ENCODE measurements around the gene NCKAP5L.
"Not testable (repeated sequence)": the region's sequence is repeated elsewhere in the genome, so short reads cannot be mapped to it uniquely, and the experiment has no call there.

NCKAP5L gene

DNA sequence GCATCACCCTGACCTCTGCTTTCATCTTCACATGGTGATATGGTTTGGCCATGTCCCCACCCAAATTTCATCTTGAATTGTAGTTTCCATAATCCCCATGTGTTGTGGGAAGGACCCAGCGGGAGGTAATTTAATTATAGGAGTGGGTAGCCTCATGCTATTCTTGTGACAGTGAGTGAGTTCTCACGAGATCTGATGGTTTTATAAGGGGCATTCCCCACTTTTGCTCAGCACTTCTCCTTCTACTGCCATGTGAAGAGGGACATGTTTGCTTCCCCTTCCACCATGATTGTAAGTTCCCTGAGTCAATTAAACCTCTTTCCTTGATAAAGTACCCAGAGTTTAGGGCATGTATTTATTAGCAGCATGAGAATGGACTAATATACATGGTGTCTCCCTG, 48.6 kb downstream of the NCKAP5L start:
- DNase-seq (ENCODE audit: low spot score), result no peak

- peak; percentile 73 for DNase-seq (ENCODE audit: low spot score)
Observed at GRCh38 chr12:49777800-49778748, 50.1 kb downstream of the NCKAP5L start.

DNA sequence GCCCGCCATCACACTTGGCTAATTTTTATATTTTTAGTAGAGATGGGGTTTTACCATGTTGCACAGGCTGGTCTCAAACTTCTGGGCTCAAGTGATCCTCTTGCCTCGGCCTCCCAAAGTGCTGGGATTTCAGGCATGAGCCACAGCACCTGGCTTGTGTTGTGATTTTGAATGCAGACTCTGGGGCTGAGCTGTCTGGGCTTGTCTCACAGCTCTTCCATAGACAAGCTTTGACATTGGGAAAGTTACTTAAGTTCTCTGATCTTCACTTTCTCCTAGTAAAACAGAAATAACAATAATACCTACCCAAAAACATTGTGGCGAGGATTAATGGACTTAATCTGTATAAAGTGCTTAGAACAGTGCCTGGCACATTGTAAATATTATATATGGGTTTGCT, 50.9 kb downstream of the NCKAP5L start:
- DNase-seq (ENCODE audit: low spot score), result no peak

DNA sequence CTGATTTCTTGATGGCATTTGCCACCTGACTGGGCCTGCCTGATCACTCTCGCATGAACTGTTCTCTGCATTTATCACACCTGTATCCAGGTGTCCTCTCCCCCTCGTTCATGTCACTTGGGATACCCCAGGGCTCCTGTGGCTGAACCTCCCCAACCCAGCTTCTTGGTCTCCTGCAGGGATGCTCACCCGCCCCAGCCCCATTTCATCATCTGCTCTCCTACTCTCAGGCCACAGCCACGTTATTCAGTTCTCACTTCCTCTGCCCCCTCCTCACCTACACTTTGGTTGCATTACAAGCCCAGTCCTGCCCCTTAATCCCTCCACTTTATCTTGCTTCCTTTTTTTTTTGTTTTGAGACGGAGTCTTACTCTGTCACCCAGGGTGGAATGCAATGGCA, 51.4 kb downstream of the NCKAP5L start:
- DNase-seq (ENCODE audit: low spot score), result no peak

- DNase-seq (ENCODE audit: low spot score), result peak; percentile 91
Observed at GRCh38 chr12:49776413-49776812, 51.8 kb downstream of the NCKAP5L start.

DNA sequence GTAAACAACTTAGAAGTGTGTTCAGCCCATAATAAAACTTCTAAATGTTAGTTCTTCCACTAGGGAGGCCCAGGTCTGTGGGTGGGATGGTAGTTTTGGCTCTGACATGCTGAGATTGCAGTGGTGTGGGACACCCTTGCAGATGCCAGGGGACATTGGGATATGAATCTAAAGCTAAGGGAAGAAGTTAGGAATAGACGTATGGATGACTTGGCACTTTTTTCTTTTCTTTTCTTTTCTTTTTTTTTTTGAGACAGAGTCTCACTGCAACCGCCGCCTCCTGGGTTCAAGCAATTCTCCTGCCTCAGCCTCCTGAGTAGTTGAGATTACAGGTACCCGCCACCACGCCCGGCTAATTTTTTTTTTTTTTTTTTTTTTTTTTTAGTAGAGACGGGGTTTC, 55.1 kb downstream of the NCKAP5L start:
- DNase-seq (ENCODE audit: low spot score), result not testable (repeated sequence)

DNA sequence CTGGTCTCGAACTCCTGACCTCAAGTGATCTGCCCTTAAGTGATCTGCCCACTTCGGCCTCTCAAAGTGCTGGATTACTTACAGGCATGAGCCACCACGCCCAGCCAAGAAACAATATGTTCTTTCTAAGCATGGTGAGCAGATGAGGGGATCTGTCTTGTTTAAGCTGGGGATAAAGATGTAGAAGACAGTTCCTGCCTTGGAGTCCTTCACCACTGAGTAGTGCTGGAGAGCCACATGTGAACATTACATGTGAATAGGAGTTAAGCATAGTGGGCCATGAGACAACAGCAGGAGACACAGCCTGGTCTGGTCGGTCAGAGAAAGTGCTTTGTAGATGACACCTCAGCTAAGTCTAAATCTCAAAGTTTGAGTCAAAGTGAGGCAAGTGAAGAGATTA, 60.9 kb downstream of the NCKAP5L start:
- no peak for DNase-seq (ENCODE audit: low spot score)

GRCh38 chr12:49766115-49766455, 62.1 kb downstream of the NCKAP5L start:
- DNase-seq (ENCODE audit: low spot score), result no peak

GRCh38 chr12:49764126-49764525, 64.1 kb downstream of the NCKAP5L start:
- DNase-seq (ENCODE audit: low spot score), result no peak

DNA sequence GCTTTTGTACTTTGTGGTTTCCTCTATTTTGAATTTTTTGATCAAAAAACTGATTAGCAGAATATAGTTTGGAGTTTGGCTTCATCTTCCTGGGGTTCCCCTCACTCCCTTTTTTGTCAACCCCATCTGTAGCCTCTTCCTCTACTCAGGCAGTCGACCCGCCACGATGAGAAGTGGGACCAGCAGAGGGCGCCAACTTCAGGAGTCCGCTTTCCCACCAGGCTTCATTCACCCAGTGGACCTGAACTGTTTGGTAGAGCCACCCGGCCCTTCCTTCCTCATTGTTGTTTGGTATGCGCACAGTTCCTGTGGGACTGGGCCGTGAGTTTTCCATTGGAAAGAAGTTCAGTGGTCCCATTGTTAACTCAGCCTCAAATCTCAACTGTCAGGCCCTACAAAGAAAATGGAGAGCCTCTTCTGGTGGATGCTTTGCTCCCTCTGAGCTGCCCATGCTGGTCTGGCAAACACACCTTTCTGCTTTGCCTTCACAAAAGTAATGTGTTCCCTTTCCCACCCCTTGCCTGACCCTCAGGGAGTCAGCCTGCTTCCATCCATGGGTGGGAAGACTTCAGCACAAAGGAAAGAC, 65.1 kb downstream of the NCKAP5L start:
- peak; percentile 76 for DNase-seq (ENCODE audit: low spot score)

- no peak for DNase-seq (ENCODE audit: low spot score)
Observed at GRCh38 chr12:49762468-49762847, 65.8 kb downstream of the NCKAP5L start.

DNA sequence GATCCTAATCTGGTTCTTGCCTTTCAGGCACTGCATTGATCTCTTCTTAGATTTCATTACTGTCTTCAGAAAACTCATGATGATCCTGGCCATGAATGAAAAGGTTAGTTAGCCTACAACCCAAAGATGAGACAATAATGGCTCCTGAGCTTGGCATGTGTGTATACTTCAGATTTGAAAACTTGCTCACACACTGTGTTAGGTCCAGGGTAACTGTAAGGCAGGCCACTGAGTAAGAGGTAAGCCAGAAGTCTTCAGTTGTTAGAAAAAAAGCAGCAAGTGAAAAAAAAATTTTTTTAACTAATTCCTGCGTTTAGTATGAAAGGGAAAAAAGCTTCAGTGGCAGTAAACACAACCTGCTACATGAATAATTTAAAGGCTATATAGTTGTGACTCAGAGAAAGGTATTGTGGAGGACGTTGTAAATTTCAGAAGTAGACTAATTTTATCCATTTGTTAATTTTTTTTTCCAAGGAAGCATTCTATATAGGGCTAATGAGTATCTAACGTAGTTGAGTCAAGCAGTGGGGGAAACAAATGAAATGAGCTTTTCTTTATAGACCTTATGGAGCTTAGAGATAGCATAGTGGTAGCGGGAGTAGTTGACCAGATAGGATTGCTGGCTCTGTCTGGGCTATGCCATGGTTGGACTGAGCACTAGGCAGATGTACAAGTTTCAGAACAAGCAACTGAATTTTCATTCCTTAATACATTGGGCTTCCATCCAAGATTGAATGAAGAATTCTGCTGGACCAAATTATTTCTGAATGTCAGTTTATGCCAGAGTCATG, 66.3 kb downstream of the NCKAP5L start:
- DNase-seq (ENCODE audit: low spot score), result no peak

DNA sequence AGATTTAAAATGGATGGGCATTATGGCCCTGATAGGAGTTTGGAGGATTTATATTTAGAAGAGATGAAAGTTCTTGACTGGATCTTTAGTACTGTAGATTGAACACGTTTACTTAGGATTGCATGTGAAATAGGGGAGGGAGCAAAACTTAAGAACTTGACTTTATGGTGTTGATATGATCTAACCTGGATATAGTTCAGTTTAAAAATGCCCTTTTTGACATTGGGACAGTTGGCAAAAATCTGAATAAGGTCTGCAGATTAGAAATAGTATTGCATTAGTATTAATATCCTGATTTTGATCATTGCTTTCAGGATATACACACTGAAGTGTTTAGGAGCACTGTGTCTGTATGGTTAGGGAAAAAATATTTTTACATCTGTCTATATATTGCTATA, 77.2 kb downstream of the NCKAP5L start:
- no peak for DNase-seq (ENCODE audit: low spot score)

DNA sequence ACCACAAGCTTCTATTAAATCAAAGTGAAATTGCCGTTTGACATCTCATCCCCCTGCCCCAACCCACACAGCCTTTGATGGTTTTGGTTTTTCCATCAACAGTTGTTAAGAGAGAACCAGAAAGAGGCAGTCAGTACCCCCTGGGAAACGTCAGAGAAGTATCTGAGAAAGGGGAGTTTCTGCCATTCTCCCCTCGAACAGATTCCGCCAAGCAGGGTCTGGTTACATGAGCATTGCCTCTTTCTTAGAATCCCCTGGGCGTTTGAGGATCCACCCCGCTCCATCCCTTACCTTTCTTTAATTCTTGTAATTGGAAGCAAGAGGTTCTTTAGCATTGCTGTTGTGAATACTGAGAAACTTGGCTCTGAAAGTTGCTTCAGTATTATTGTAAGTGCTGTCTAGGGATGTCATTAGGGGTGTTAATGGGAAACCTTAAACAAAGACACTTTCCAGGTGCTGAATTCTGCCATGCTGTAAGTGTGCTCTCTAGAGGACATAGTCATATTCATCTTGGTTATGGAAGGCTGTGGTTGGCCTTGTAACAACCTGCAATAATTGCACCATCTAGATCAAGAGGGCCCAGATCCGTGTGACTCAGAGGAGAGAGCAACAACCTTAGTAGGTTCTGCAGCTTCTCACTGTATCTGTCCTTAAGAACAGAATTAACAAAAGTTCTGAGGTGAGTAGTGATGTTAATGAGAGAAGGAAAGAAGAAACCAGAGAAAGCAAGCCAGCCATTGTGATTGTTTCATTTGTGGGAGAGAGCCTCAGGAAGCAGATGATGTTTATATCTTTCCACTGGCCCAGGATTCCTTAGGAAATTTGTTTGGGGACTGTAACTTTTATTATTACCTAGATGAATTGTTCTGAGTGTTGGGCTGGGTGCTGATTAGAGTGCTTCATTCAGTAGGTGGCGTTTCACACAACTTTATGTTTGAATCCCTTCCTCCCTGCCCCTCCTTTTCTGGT, 77.9 kb downstream of the NCKAP5L start:
- DNase-seq (ENCODE audit: low spot score), result peak; percentile 38

DNA sequence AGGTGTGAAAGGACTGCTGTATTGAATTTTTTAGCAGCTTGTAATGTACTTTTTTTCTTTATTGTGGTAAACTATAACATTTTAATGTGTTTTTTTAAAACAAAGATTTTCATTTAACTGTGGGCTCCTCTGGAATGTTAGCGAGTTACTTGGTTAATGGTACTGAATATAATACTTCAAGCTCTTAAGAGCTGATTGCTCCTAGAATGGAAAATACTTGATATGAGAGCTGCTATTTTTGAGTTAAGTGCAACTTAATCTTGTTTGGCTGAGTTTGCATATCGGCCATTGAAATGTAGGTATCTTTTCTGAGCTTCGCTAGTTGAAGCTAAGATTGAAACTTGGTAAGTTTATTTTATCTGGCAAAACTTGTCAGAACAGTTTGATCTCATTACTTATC, 79.4 kb downstream of the NCKAP5L start:
- DNase-seq (ENCODE audit: low spot score), result no peak

DNA sequence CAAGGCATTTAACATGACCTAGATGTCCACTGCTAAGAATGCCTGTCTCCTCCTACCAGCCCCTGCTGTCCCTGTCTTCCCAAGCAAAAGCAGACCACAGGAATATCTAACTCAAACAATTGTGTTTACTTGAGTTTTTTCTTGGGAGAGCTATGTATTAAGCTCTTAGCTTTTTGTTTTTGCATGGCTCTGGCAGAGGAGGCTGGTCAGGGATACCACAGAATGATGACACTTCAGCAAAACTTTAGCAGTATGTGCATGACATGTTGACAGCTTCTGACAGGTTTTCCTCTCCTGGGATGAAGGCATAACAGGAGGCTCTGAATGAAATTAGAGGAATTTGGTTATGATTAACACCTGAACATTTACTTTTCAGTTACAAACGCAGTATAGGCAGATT, 79.9 kb downstream of the NCKAP5L start:
- no peak for DNase-seq (ENCODE audit: low spot score)

DNA sequence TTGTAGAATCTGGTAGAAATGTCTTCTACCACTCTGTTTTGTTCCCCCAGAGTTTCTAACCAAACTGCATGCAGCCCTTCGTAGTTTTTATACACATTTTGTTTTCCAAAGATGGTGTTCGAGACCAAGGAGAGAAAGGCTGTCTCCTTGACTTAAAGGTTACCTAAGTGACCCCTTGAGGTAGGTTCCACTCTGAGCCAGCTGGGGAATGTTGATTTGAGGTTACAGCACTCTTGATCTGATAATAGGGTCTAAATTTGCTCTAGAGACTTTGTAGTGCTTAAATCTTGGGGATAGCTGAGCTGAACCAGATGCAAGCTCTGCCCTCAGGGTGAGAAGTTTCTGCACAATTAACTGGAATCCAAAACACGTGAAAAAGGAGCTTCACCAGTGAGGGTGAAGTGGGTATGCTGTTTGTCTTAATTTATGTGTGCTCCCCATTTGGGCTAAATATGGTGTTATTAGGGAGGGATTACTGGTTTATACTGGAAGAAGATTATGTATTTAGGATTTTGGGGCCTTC, 83.8 kb downstream of the NCKAP5L start:
- no peak for DNase-seq (ENCODE audit: low spot score)

GRCh38 chr12:49741882-49742620, 86.2 kb downstream of the NCKAP5L start:
- DNase-seq (ENCODE audit: low spot score), result peak; percentile 86

Measured in GM03348 (cell line).